ENCODE results near the gene FSTL3.

The FSTL3 gene

GRCh38 chr19:639253-640160 is 36.7 kb upstream of the FSTL3 start, which contains the start of gene FGF22:
Gene FGF22, plus strand, starts transcription at chr19:639879. Its CDS starts 47 bp downstream, at chr19:639926.
- H3K4me1 ChIP-seq (ENCODE audit: control insufficient read depth, insufficient read depth, low read length) = peaks cover 6% of the 10 kb centered on the region
- H3K36me3 ChIP-seq (ENCODE audit: insufficient read depth, low read length) = peaks cover 4% of the 10 kb centered on the region
- H3K27me3 ChIP-seq (ENCODE audit: control insufficient read depth, insufficient read depth, low read length) = no peaks in the 10 kb centered on the region
- H3K4me3 ChIP-seq (ENCODE audit: low read length) = peak within 1 kb of the TSS; percentile 70
- H3K9ac ChIP-seq (ENCODE audit: low read depth, low read length) = peak within 1 kb of the TSS; percentile 17
- H3K9me3 ChIP-seq (replicated peaks; ENCODE audit: low read length) = no peaks in the 10 kb centered on the region
- peak within 1 kb of the TSS; percentile 89 for H3K4me2 ChIP-seq (ENCODE audit: low read length)

GRCh38 chr19:640161-640558 is 36.0 kb upstream of the FSTL3 start:
- H3K27me3 ChIP-seq (ENCODE audit: control insufficient read depth, insufficient read depth, low read length) = no peaks in the 10 kb centered on the region
- H3K4me2 ChIP-seq (ENCODE audit: low read length) = peak overlapping the region; percentile 89
- H3K36me3 ChIP-seq (ENCODE audit: insufficient read depth, low read length) = peaks cover 10% of the 10 kb centered on the region
- H3K4me1 ChIP-seq (ENCODE audit: control insufficient read depth, insufficient read depth, low read length) = peaks cover 6% of the 10 kb centered on the region
- peak overlapping the region; percentile 68 for H3K4me3 ChIP-seq (ENCODE audit: low read length)
- H3K9ac ChIP-seq (ENCODE audit: low read depth, low read length) = no peak overlapping the region
- H3K9me3 ChIP-seq (replicated peaks; ENCODE audit: low read length) = no peaks in the 10 kb centered on the region

- Histone ChIP-seq H3K36me3 (ENCODE audit: insufficient read depth, low read length) (peaks cover 12% of the 10 kb centered on the region), H3K9me3 (replicated peaks; ENCODE audit: low read length) (no peaks in the 10 kb centered on the region), H3K4me2 (ENCODE audit: low read length) (no peak overlapping the region), H3K27me3 (ENCODE audit: control insufficient read depth, insufficient read depth, low read length) (no peaks in the 10 kb centered on the region), H3K4me1 (ENCODE audit: control insufficient read depth, insufficient read depth, low read length) (peaks cover 6% of the 10 kb centered on the region), H3K9ac (ENCODE audit: low read depth, low read length) (no peak overlapping the region), H3K4me3 (ENCODE audit: low read length) (no peak overlapping the region)
Measured at GRCh38 chr19:640606-641189, 35.5 kb upstream of the FSTL3 start.

- Histone ChIP-seq H3K36me3 (ENCODE audit: insufficient read depth, low read length) (peaks cover 22% of the 10 kb centered on the region), H3K4me1 (ENCODE audit: control insufficient read depth, insufficient read depth, low read length) (peaks cover 6% of the 10 kb centered on the region), H3K9me3 (replicated peaks; ENCODE audit: low read length) (no peaks in the 10 kb centered on the region), H3K4me2 (ENCODE audit: low read length) (no peak overlapping the region), H3K27me3 (ENCODE audit: control insufficient read depth, insufficient read depth, low read length) (no peaks in the 10 kb centered on the region), H3K4me3 (ENCODE audit: low read length) (no peak overlapping the region), H3K9ac (ENCODE audit: low read depth, low read length) (no peak overlapping the region)
Measured at GRCh38 chr19:641702-642101, 34.5 kb upstream of the FSTL3 start.

- H3K4me3 ChIP-seq (ENCODE audit: low read length) = no peak overlapping the region
- peaks cover 6% of the 10 kb centered on the region for H3K4me1 ChIP-seq (ENCODE audit: control insufficient read depth, insufficient read depth, low read length)
- H3K4me2 ChIP-seq (ENCODE audit: low read length) = no peak overlapping the region
- peaks cover 33% of the 10 kb centered on the region for H3K36me3 ChIP-seq (ENCODE audit: insufficient read depth, low read length)
- no peaks in the 10 kb centered on the region for H3K27me3 ChIP-seq (ENCODE audit: control insufficient read depth, insufficient read depth, low read length)
- H3K9ac ChIP-seq (ENCODE audit: low read depth, low read length) = no peak overlapping the region
- H3K9me3 ChIP-seq (replicated peaks; ENCODE audit: low read length) = no peaks in the 10 kb centered on the region
Measured at GRCh38 chr19:642767-643727, 33.1 kb upstream of the FSTL3 start.

GRCh38 chr19:643736-644135 is 32.5 kb upstream of the FSTL3 start:
- H3K9ac ChIP-seq (ENCODE audit: low read depth, low read length) = no peak overlapping the region
- no peak overlapping the region for H3K4me2 ChIP-seq (ENCODE audit: low read length)
- peaks cover 6% of the 10 kb centered on the region for H3K4me1 ChIP-seq (ENCODE audit: control insufficient read depth, insufficient read depth, low read length)
- no peaks in the 10 kb centered on the region for H3K9me3 ChIP-seq (replicated peaks; ENCODE audit: low read length)
- H3K27me3 ChIP-seq (ENCODE audit: control insufficient read depth, insufficient read depth, low read length) = no peaks in the 10 kb centered on the region
- peaks cover 37% of the 10 kb centered on the region for H3K36me3 ChIP-seq (ENCODE audit: insufficient read depth, low read length)
- H3K4me3 ChIP-seq (ENCODE audit: low read length) = no peak overlapping the region

GRCh38 chr19:644363-644762 is 31.8 kb upstream of the FSTL3 start:
- H3K4me1 ChIP-seq (ENCODE audit: control insufficient read depth, insufficient read depth, low read length) = peaks cover 1% of the 10 kb centered on the region
- peaks cover 41% of the 10 kb centered on the region for H3K36me3 ChIP-seq (ENCODE audit: insufficient read depth, low read length)
- no peaks in the 10 kb centered on the region for H3K9me3 ChIP-seq (replicated peaks; ENCODE audit: low read length)
- no peak overlapping the region for H3K9ac ChIP-seq (ENCODE audit: low read depth, low read length)
- no peak overlapping the region for H3K4me2 ChIP-seq (ENCODE audit: low read length)
- no peaks in the 10 kb centered on the region for H3K27me3 ChIP-seq (ENCODE audit: control insufficient read depth, insufficient read depth, low read length)
- no peak overlapping the region for H3K4me3 ChIP-seq (ENCODE audit: low read length)

GRCh38 chr19:644789-645188 is 31.4 kb upstream of the FSTL3 start:
- Histone ChIP-seq H3K36me3 (ENCODE audit: insufficient read depth, low read length) (peaks cover 44% of the 10 kb centered on the region), H3K4me2 (ENCODE audit: low read length) (no peak overlapping the region)

GRCh38 chr19:645912-646778 is 30.0 kb upstream of the FSTL3 start:
- H3K9ac ChIP-seq (ENCODE audit: low read depth, low read length) = no peak overlapping the region
- H3K4me1 ChIP-seq (ENCODE audit: control insufficient read depth, insufficient read depth, low read length) = no peaks in the 10 kb centered on the region

More at GRCh38 chr19:644789-645188, 31.4 kb upstream of the FSTL3 start:
- Histone ChIP-seq H3K4me1 (ENCODE audit: control insufficient read depth, insufficient read depth, low read length) (no peaks in the 10 kb centered on the region), H3K27me3 (ENCODE audit: control insufficient read depth, insufficient read depth, low read length) (no peaks in the 10 kb centered on the region), H3K4me3 (ENCODE audit: low read length) (no peak overlapping the region), H3K9ac (ENCODE audit: low read depth, low read length) (no peak overlapping the region), H3K9me3 (replicated peaks; ENCODE audit: low read length) (no peaks in the 10 kb centered on the region)

GRCh38 chr19:646779-647565 is 29.2 kb upstream of the FSTL3 start:
- no peaks in the 10 kb centered on the region for H3K4me1 ChIP-seq (ENCODE audit: control insufficient read depth, insufficient read depth, low read length)
- H3K4me3 ChIP-seq (ENCODE audit: low read length) = no peak overlapping the region
- no peaks in the 10 kb centered on the region for H3K27me3 ChIP-seq (ENCODE audit: control insufficient read depth, insufficient read depth, low read length)
- H3K9ac ChIP-seq (ENCODE audit: low read depth, low read length) = no peak overlapping the region
- H3K36me3 ChIP-seq (ENCODE audit: insufficient read depth, low read length) = peaks cover 56% of the 10 kb centered on the region
- no peak overlapping the region for H3K4me2 ChIP-seq (ENCODE audit: low read length)
- H3K9me3 ChIP-seq (replicated peaks; ENCODE audit: low read length) = no peaks in the 10 kb centered on the region

More at GRCh38 chr19:645912-646778, 30.0 kb upstream of the FSTL3 start:
- Histone ChIP-seq H3K4me3 (ENCODE audit: low read length) (no peak overlapping the region), H3K4me2 (ENCODE audit: low read length) (no peak overlapping the region), H3K36me3 (ENCODE audit: insufficient read depth, low read length) (peaks cover 48% of the 10 kb centered on the region), H3K9me3 (replicated peaks; ENCODE audit: low read length) (no peaks in the 10 kb centered on the region), H3K27me3 (ENCODE audit: control insufficient read depth, insufficient read depth, low read length) (no peaks in the 10 kb centered on the region)

Measured in skeletal muscle satellite cell (primary cell).